Measurements from ENCODE around the gene ZNF35.

Gene ZNF35

DNA sequence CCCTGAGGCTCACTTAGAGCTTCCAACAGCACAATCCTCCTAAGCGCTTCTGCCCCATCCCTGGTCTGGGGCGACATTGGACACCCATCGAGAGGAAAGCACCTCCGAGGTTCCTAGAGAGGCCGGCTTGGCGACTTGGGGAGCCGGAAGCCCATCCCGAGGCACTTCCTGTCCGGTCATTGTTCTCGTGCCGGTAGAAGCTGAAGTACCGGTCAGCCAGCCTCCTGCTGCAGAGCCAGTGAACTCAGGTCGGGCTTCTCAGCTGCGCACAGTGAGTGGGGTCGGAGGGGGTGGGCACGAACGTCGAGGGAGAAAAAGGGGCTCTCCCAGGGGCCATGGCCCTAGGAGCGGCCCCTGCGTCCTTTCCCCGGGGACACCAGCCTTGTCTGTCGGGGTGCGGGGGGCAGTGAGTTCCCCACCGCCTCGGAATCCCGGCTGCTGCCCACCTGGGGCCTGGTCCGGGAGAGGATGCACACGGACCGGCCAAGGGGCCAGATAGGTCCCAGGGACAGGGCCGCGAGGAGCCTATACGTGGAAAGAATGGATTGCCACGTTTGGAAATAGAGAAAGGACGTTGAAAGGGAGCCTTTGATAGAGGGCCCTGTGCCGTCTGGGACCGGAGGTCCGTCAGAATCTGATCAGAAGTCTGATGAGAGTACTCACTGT lies at the start of gene ZNF35:
Gene ZNF35 (plus strand): TSS at position 169 of the 666 bp plus-strand sequence. CDS start 2,336 bp downstream, outside the sequence.
- H3K4me1 ChIP-seq: peaks cover 0 to 16% (median 2%) of the 10 kb centered on the region in 4 donors
- peak; percentile 64 to 81 for DNase-seq
- peak within 1 kb of the TSS; percentile 51 to 75 for H3K27ac ChIP-seq
- no peak for TF ChIP-seq CTCF (IDR thresholded peaks at IDR 0.05)
- H3K27me3 ChIP-seq: no peaks in the 10 kb centered on the region
- intact Hi-C loops (cut with DNase I; ENCODE audit: low total_unique reads): no loop called here
- peak within 1 kb of the TSS; percentile 78 to 79 for H3K4me3 ChIP-seq
- H3K36me3 ChIP-seq: peaks cover 29 to 38% (median 31%) of the 10 kb centered on the region in 3 donors
- H3K9me3 ChIP-seq: peaks cover 0 to 11% (median 3%) of the 10 kb centered on the region in 3 donors

DNA sequence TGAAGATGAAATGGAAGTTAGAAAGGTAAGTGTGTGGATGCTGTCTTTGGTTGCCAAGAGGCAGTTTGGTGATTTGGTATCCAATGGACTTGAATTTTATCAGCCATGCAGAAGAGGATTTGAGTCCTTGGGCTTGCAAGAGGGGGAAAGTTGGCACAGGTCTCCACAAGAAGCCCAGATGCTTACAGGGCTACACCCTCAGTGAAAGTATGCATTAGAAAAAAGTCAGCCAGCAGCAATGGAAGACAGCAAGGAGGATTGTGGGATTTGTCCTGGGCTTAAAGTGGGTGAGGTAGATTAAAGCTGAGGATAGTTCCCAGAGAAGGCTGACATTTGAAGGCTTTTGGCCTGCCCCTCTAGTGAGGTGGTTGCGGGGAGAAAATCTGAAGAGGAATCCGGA lies 46.8 kb upstream of the ZNF35 start:
- no peak for DNase-seq
- no peak for TF ChIP-seq CTCF (IDR thresholded peaks at IDR 0.05)

DNA sequence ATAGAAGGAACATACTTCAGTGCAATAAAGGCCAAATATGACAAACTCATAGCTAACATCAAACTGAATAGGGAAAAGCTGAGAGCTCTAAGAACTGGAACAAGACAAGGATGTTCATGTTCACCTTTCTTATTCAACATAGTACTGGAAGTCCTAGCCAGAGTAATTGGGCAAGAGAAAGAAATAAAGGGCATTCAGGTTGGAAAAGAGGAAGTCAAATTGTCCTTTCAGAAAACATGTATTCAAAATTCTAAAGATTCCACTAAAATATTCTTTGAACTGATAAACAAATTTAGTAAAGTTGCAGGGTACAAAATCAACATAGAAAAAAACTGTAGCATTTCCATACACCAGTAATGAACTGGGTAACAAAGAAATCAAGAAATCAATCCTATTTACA lies 35.9 kb upstream of the ZNF35 start:
- DNase-seq: no peak
- intact Hi-C loops (cut with DNase I; ENCODE audit: low total_unique reads): no loop called here
- H3K4me1 ChIP-seq: no peaks in the 10 kb centered on the region
- H3K27ac ChIP-seq: no peak overlapping the region
- no peak for TF ChIP-seq CTCF (IDR thresholded peaks at IDR 0.05)
- peaks cover 0 to 27% (median 3%) of the 10 kb centered on the region in 3 donors for H3K9me3 ChIP-seq
- H3K27me3 ChIP-seq: no peaks in the 10 kb centered on the region
- peaks cover 0 to 16% (median 9%) of the 10 kb centered on the region in 3 donors for H3K36me3 ChIP-seq
- no peak overlapping the region for H3K4me3 ChIP-seq

More for the DNA sequence above, 46.8 kb upstream of the ZNF35 start:
- no peak overlapping the region for H3K4me3 ChIP-seq
- H3K9me3 ChIP-seq: peaks cover 0 to 77% (median 23%) of the 10 kb centered on the region in 3 donors
- H3K4me1 ChIP-seq: no peaks in the 10 kb centered on the region
- no peaks in the 10 kb centered on the region for H3K27me3 ChIP-seq
- H3K27ac ChIP-seq: no peak overlapping the region
- H3K36me3 ChIP-seq: peaks cover 21 to 64% (median 59%) of the 10 kb centered on the region in 3 donors
- intact Hi-C loops (cut with DNase I; ENCODE audit: low total_unique reads): no loop called here

- intact Hi-C loops (cut with DNase I; ENCODE audit: low total_unique reads): loop anchor here (5.0 to 10.0 kb wide), 2 partner anchors 38 to 300 kb away; no protein-coding TSS in a partner anchor
- Histone ChIP-seq H3K9me3 (no peaks in the 10 kb centered on the region), H3K36me3 (peaks cover 8 to 11% (median 9%) of the 10 kb centered on the region in 3 donors), H3K27me3 (no peaks in the 10 kb centered on the region), H3K4me1 (peaks cover 0 to 13% (median 10%) of the 10 kb centered on the region in 4 donors), H3K27ac (peak within 1 kb of the TSS; percentile 91 to 93), H3K4me3 (peak within 1 kb of the TSS; percentile 86 to 98)
- DNase-seq: peak; percentile 86 to 90
- peak in 1 of 2 experiments; percentile 8 for TF ChIP-seq CTCF (IDR thresholded peaks at IDR 0.05)
These were observed 23.6 kb upstream of the ZNF35 start, which contains the start of gene ZNF197 for GRCh38 chr3:44624749-44625480. Gene ZNF197 (plus strand): TSS chr3:44625036. CDS start chr3:44629155, 4,119 bp downstream.

DNA sequence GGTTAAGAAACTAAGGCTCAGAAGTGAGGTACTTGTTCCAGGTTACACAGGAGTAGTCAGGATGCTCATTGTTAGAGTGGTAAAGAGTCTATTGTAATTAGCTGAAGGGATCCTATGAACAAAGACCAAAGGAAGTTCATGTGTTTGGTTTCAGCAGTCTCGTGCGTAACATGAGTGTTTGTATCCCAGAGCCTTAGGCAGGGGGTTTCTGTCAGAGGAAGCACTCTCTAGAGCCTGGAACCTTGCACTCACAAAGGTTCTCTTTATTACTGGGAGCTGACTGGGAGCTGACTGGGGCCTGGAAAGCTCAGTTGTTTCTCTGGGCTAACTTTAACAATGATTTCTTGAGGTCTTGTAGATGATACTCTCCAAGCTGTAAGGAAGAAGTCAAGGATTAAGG lies 19.8 kb upstream of the ZNF35 start:
- Histone ChIP-seq H3K36me3 (peaks cover 40 to 47% (median 46%) of the 10 kb centered on the region in 3 donors), H3K27me3 (no peaks in the 10 kb centered on the region), H3K4me1 (peaks cover 0 to 13% (median 10%) of the 10 kb centered on the region in 4 donors), H3K9me3 (no peaks in the 10 kb centered on the region), H3K4me3 (no peak overlapping the region), H3K27ac (no peak overlapping the region)
- TF ChIP-seq CTCF (IDR thresholded peaks at IDR 0.05): no peak
- DNase-seq: no peak
- intact Hi-C loops (cut with DNase I; ENCODE audit: low total_unique reads): loop anchor here (10.0 kb wide), 1 partner anchor 304 kb away; no protein-coding TSS in a partner anchor

All from tibial artery (tissue), 4 donors.